Stomach smooth muscle (tissue), 2 donors: ENCODE data around the gene BTBD16.

ENCODE experiments used
- H3K27ac ChIP-seq: one replicate; pipeline ENCODE4 v1.7.0; 2013; ENCODE audit warnings: mild to moderate bottlenecking, low read length, inconsistent platforms
- H3K27me3 ChIP-seq, 2 donors: one replicate each; pipeline ENCODE4 v1.7.0; 2013; ENCODE audit warnings: low read length in 2 of 2; ENCODE audit not compliant: insufficient read depth in 2 of 2, control insufficient read depth in 1 of 2
- H3K36me3 ChIP-seq, 2 donors: one replicate each; pipeline ENCODE4 v1.7.0; 2013; ENCODE audit warnings: low read length in 2 of 2; ENCODE audit not compliant: control insufficient read depth in 2 of 2, insufficient read depth in 2 of 2
- H3K4me1 ChIP-seq: one replicate; pipeline ENCODE4 v1.7.0; 2013; ENCODE audit warnings: low read length; ENCODE audit not compliant: control insufficient read depth, insufficient read depth
- H3K4me3 ChIP-seq, 2 donors: one replicate each; pipeline ENCODE4 v1.7.0; 2013; ENCODE audit warnings: low read length in 2 of 2
- H3K9ac ChIP-seq, 2 donors: one replicate each; pipeline ENCODE4 v1.7.0; 2013; ENCODE audit warnings: low read length in 2 of 2, mild to moderate bottlenecking in 1 of 2
- H3K9me3 ChIP-seq, 2 donors: one replicate each; pipeline ENCODE4 v1.7.0; 2013; ENCODE audit warnings: low read length in 2 of 2; ENCODE audit not compliant: control insufficient read depth in 2 of 2
- donor health status: healthy.
- donor health status: Pancreatic carcinoma.

The BTBD16 gene

DNA sequence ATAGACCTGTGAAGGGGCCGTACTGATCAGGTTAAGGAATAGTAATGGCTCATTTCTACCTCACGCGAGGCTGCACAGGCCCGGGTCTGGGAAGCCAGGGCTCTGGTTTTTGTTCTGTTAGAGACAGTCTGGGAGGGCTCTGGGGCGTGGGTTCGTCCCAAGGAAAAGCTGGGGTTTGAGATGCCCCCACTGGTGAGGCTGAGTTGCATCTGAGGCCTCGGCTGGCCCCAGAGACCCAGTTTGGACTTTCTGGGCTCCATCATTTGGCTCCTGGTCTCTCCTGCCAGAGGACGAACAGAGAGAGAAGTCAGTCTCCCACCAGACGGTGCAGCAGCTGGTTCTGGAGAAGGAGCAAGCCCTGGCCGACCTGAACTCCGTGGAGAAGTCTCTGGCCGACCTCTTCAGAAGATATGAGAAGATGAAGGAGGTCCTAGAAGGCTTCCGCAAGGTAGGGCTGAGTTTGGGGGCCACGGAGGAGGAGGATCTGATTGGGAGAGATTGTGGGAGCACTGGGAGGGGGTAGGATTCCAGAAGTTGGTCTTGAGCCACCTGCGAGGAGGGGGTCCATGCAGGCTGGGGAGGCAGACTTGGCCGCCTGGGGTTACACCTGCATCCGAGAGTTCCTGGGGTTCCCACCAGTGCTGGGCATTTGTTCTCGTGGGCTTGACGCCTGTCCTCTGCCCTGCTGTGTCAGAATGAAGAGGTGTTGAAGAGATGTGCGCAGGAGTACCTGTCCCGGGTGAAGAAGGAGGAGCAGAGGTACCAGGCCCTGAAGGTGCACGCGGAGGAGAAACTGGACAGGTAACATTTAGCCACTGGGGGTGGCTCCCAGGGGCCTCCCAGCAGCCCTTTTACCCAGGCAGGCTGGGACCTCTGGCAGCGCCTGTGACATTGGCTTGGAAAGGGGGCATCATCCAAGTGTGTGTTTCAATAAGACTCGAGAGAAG lies 22.5 kb upstream of the BTBD16 start:
- peaks cover 33 to 51% of the 10 kb centered on the region in 2 donors for H3K36me3 ChIP-seq
- H3K4me3 ChIP-seq, result no peak overlapping the region
- H3K9ac ChIP-seq, result no peak overlapping the region
- H3K27ac ChIP-seq, result no peak overlapping the region
- H3K27me3 ChIP-seq, result no peaks in the 10 kb centered on the region
- no peaks in the 10 kb centered on the region for H3K9me3 ChIP-seq
- peaks cover 13% of the 10 kb centered on the region for H3K4me1 ChIP-seq

DNA sequence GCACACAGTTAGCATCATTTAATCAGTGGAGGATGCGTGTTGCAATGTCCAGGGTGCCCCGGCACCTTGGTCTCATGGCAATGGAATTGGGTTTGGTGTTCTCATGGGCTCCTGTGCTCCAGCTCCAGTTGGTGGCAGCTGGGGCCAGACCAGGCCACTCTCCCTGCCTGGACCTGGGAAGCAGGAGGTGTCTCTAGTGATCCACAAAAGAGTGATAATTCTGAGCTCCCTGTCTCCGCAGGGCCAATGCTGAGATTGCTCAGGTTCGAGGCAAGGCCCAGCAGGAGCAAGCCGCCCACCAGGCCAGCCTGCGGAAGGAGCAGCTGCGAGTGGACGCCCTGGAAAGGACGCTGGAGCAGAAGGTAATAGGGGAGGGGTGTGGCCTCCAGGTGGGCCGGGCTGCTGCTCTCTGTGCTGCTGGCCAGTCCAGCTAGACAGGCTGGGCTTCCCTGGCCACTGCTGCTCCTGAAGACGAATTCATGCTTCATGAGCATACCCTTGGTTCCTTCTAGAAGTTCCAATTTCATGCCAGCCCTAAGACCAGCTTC lies 21.7 kb upstream of the BTBD16 start:
- Histone ChIP-seq H3K27me3 (no peaks in the 10 kb centered on the region), H3K4me1 (peaks cover 9% of the 10 kb centered on the region), H3K9ac (no peak overlapping the region), H3K27ac (no peak overlapping the region), H3K36me3 (peaks cover 31 to 52% of the 10 kb centered on the region in 2 donors), H3K4me3 (no peak overlapping the region), H3K9me3 (no peaks in the 10 kb centered on the region)

DNA sequence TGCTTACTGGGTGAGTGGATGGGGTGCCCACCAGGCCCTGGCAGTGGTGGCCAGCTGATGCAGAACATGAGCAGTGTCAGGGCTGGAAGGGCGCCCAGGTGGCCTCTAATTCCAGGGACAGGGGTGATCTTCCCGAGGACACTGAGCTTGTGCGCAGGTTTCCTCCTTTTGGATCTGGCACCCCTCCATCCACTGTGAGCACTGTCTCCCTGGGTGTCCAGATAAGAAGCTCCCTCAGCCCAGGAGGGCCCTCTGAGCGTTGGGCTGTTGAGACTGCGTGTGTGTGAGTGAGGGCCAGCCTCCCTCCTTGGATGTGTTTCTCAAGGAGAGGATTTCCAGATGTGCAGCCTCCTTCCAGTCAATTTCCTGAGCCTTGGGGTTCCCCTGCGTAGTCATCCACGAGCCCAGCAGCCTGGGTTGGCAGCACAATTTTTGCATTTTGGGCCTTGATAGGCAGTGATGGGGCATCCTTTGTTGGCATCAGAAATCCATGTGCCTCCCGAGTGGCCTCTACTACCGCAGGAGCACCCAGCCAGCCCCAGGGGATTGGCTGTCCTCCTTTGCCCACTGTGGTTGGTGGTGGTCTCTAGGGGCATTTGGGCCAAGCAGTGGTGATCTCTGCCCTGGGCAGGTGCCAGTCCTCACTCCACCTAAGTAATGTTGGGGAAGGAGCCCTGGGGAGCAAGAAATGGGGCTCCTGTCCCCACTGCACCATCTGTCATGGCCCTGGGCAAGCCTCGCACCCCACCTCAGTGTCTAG lies 20.9 kb upstream of the BTBD16 start:
- Histone ChIP-seq H3K9ac (no peak overlapping the region), H3K36me3 (peaks cover 25 to 47% of the 10 kb centered on the region in 2 donors), H3K27ac (no peak overlapping the region), H3K9me3 (no peaks in the 10 kb centered on the region), H3K27me3 (no peaks in the 10 kb centered on the region), H3K4me1 (peaks cover 9% of the 10 kb centered on the region), H3K4me3 (no peak overlapping the region)

DNA sequence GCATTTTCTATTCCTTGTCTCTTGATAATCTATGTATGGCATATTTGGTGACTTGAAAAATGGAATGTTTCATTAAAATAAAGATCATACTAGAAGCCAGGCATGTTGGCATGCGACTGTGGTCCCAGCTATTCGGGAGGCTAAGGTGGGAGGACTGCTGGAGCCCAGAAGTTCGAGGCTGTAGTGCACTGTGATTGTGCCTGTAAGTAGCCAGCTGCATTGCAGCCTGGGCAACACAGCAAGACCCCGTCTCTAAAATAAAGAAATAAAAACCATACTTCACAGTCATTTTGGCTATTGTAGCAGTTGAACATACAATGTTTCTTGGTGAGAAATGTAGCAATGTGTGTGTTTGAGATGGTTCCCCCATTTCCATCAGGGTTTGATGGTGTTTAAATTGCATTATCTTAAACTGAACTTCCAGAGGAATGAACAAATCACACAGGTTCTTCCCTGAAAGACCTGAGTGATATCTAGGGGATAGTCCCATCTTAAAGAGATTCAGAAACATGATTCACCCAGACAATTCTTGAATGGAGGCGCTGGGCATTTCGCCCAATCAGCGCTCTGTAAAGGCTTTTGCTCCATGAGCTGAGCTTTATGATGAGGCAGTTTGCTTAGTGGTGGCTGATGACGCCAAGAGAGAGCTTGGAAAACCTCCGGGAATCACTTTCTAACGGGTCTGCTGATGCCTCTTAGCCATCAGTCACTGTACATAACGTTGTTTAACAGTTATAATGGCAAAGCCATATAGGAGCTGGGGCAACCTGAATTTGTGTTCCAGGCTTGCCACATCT lies 19.4 kb upstream of the BTBD16 start:
- Histone ChIP-seq H3K9me3 (no peaks in the 10 kb centered on the region), H3K27ac (no peak overlapping the region), H3K4me1 (peaks cover 9% of the 10 kb centered on the region), H3K9ac (no peak overlapping the region), H3K4me3 (no peak overlapping the region), H3K36me3 (peaks cover 27 to 39% of the 10 kb centered on the region in 2 donors), H3K27me3 (no peaks in the 10 kb centered on the region)

DNA sequence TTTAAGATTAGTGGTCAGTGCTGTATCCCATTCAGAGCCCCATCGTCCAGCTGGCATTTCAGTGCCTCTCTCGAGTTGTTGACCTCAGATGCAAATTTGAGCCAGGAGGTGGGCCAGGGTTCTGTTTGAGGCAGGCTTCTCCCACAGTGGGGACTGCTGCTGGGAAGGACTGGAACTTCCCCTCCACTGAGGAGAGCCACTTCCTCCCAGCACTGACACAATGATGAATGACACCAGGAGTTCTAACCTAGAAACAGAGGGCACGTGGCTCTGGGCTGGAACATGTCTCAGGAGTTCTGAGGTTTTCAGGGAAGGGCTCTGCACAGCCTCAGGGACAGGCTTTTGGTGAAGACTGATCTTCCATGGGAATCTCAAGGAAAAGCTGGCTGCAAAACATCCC lies 18.3 kb upstream of the BTBD16 start:
- no peaks in the 10 kb centered on the region for H3K9me3 ChIP-seq
- H3K9ac ChIP-seq, result no peak overlapping the region
- no peaks in the 10 kb centered on the region for H3K27me3 ChIP-seq
- peak overlapping the region; percentile 49 for H3K27ac ChIP-seq
- no peak overlapping the region for H3K4me3 ChIP-seq
- peaks cover 23 to 36% of the 10 kb centered on the region in 2 donors for H3K36me3 ChIP-seq
- H3K4me1 ChIP-seq, result peaks cover 9% of the 10 kb centered on the region

DNA sequence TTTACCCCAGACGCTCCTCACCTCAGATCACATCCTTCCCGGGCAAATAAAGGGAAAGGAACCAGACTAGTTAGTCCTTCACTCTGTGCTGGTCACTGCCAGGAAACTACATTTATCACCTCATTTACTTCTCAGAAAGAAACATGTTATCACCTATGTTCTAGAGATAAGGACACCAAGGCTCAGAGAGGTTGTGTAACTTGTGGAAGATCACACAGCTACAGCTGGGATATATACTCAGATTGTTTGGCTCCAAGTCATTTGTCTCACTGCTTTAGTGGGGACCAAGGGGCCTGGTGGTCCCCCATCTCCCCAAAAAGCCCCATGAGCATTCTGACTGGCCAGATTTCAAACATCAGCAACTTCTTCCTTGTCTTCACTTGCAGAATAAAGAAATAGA lies 17.5 kb upstream of the BTBD16 start:
- Histone ChIP-seq H3K4me3 (no peak overlapping the region), H3K9me3 (no peaks in the 10 kb centered on the region), H3K27ac (peak overlapping the region; percentile 49), H3K36me3 (peaks cover 23 to 36% of the 10 kb centered on the region in 2 donors), H3K9ac (no peak overlapping the region), H3K27me3 (no peaks in the 10 kb centered on the region), H3K4me1 (peaks cover 11% of the 10 kb centered on the region)

DNA sequence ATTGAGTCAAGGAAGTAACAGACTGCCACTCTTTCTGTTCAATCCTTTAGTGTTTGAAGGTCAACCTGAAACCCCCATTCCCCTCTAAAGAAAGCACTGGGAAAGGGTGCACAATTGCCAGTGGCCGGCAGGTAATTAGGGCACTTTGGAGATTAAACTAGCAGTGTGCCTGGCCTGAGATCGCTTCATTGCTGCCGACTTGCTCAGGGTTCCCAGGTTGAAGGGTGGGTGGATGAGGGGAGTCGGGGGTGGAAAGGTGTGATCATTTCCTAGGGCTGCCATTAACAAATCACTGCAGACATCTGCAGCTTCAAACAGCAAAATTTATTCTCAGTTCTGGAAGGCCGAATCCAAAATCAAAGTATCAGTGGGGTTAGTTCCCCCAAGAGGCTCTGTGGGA lies 16.3 kb upstream of the BTBD16 start:
- H3K4me3 ChIP-seq, result no peak overlapping the region
- no peak overlapping the region for H3K27ac ChIP-seq
- H3K36me3 ChIP-seq, result peaks cover 13 to 24% of the 10 kb centered on the region in 2 donors
- no peaks in the 10 kb centered on the region for H3K9me3 ChIP-seq
- no peaks in the 10 kb centered on the region for H3K27me3 ChIP-seq
- H3K4me1 ChIP-seq, result peaks cover 15% of the 10 kb centered on the region
- no peak overlapping the region for H3K9ac ChIP-seq

DNA sequence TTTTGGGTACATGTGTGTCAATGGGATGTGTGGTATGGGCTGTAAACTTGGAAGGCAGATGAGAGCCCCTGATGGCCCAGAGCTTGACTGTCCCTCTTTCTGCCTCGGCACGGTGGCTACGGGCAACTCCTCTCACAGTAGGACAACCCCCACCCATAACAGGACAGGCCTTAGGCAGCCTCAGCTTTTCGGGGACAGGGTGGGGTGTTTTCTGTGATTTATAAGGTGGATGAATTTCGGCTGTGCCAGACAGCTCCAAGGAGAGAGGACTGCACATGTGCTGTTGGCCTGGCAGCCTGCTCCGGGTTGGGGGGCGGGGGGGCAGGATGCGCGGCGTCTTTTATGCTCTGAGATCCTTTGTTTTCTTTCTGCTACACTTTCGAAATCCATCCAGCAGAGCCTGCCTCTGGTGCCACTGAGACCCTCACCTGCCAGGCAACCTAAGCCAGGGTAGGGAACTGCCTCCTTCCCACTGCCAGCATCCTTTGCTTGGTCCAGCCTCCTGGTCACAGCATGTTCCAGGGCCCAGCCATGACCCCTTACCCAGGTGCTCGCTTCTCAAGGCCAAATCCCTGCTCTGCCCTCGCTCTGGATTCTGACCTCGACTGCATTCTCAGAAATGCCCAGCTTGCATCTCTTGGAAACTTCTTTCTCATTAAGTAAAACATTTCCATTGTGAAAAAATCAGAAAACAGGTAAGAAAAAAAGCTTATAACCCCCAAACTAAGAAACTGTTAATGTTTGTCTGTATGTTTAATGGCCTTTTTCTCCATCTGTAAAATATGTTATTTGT lies 15.4 kb upstream of the BTBD16 start:
- H3K9ac ChIP-seq, result no peak overlapping the region
- H3K4me3 ChIP-seq, result no peak overlapping the region

DNA sequence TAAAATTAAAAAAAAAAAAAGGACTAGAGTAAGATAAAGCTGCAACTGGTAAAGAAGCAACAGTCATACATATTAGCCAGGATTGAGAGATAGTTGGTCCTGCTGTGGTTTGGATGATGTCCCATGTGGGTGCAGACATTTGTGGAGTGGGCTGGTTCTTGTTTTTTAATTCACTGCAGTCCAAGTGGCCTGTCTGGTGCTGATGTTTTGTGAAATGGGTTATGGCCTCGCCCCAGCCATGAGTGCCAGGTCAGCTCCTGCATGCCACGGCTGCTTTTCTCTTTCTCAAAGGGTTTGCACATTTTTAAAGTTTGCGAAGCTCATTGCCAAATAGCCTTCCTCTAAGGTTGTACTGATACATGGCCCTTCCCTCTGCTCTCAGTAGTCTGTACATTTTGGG lies 14.1 kb upstream of the BTBD16 start:
- H3K4me3 ChIP-seq, result no peak overlapping the region
- no peaks in the 10 kb centered on the region for H3K9me3 ChIP-seq
- H3K36me3 ChIP-seq, result peaks cover 8 to 19% of the 10 kb centered on the region in 2 donors
- no peak overlapping the region for H3K9ac ChIP-seq
- no peaks in the 10 kb centered on the region for H3K27me3 ChIP-seq
- no peak overlapping the region for H3K27ac ChIP-seq
- peaks cover 15% of the 10 kb centered on the region for H3K4me1 ChIP-seq

More for the DNA sequence above, 15.4 kb upstream of the BTBD16 start:
- H3K27ac ChIP-seq, result no peak overlapping the region
- H3K27me3 ChIP-seq, result no peaks in the 10 kb centered on the region
- no peaks in the 10 kb centered on the region for H3K9me3 ChIP-seq
- peaks cover 15% of the 10 kb centered on the region for H3K4me1 ChIP-seq
- H3K36me3 ChIP-seq, result peaks cover 11 to 21% of the 10 kb centered on the region in 2 donors
